Ovary (tissue), 1 donor: Measurements from ENCODE around the gene COPS2.

Experiments
- EP300 ChIP-seq: sonication (generic); formaldehyde crosslinking; IDR thresholded peaks from one replicate; pipeline ENCODE4 v1.6.1; 2017; ENCODE audit warnings: antibody characterized with exemption
- POLR2A ChIP-seq: fragments of 450-650 bp; IDR thresholded peaks from one replicate; pipeline ENCODE4 v1.6.1; 2017; ENCODE audit warnings: antibody characterized with exemption, mild to moderate bottlenecking, moderate library complexity

DNA sequence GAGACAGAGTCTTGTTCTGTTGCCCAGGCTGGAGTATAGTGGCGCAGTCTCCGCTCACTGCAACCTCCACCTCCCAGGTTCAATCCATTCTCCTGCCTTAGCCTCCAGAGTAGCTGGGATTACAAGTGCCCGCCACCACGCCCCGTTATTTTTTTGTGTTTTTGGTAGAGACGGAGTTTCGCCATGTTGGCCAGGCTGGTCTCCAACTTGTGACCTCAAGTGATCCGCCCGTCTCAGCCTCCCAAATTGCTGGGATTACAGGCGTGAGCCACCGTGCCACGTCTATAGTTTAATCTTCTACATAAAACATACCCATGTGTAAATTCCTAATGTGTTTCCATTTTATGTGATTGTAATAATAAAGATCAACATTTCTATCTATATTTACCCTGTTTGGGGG, 16.4 kb upstream of the COPS2 start:
- TF ChIP-seq POLR2A: no peak
- no peak for TF ChIP-seq EP300
